Kidney glomerular epithelial cell (primary cell): Measurements from ENCODE around the gene GMEB2.

Experiments
- DNase-seq: peaks from one replicate; lab custom pipeline; 2025; lab: John Stamatoyannopoulos, UW

Gene GMEB2

DNA sequence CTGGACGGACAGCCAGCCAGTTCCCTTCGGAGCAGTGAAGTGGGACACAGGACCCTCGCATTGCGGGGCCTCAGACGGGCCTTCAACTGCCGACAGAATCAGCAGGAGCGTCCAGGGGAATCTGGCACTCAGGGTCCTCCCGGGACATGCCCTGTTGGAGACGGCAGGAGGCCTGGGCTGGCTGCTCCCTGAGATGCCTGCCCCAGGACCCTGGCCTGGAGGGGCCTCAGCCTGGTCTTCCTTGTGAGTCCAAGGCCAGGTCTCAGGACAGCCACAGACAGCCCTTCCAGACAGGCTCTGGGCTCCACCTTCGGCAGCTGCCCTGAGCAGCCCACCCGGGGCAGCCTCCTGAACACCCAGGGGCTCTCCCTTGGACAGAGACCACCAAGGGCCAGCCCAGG, 38.3 kb downstream of the GMEB2 start:
- no peak for DNase-seq

GRCh38 chr20:63587776-63588591, 38.9 kb downstream of the GMEB2 start:
- DNase-seq, result no peak

DNA sequence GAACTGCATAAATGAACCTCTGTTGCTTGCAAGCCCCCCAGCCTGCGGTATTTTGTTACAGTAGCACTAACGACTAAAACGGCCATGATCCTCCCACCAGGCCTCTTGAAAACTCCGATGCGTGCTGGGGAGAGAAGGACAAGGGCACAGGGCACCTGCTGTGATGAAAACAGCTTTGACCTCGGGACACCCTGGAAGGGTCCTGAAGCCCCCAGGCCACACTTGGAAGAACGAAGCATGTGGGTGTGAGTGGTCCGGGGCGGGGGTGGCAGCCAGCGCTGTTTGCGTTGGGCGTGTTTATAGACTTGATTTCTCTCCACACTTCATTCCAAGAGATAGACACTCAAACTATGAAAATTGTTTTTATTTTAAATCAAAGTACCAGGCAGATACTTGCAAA, 39.6 kb downstream of the GMEB2 start:
- no peak for DNase-seq

- DNase-seq, result no peak
Measured at GRCh38 chr20:63586797-63587196, 40.1 kb downstream of the GMEB2 start.

DNA sequence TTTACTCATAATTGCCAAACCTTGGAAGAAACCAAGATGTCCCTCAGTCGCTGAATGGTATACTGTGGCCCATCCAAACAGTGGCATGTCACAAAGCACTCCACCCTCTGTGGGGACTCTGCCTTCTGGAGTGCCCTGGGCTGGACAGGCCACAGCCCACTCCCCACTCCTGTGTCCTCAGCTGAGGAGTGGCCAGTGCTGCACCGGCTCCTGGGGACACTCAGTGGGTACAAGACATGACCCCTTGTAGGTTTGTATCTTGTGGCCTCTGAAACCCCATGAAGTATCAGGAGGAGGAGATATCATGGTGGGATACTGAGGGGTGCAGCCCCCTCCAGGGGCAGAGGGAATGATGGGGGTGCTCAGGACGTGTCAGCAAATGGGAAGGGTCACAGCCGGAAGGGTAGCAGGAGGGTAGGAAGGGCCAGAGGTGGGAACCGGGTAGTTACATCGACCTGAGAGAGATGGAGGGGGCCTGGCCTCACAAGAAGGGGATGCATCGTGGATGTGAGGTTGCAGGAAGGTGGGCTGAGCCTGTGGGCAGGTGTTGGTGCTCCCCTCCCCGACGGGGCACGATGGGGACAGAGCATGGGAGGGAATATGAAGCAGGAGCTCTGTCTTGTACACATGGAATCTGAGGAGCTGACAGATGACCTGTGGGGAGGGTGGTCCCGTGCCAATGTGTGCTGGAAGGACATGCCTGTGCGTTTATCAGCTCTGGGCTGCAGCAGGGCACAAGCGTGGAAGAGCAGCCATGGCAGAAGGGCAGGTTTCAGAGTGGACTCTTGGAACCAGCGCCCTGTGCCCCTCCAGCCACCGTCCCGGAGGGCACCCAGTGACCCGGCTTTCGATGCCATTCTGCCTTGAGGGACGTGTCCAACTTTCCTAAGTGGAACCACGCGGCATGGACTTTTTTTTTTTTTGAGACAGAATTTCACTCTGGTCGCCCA, 41.0 kb downstream of the GMEB2 start:
- DNase-seq, result no peak

GRCh38 chr20:63582382-63583063, 44.4 kb downstream of the GMEB2 start:
- DNase-seq, result no peak

DNA sequence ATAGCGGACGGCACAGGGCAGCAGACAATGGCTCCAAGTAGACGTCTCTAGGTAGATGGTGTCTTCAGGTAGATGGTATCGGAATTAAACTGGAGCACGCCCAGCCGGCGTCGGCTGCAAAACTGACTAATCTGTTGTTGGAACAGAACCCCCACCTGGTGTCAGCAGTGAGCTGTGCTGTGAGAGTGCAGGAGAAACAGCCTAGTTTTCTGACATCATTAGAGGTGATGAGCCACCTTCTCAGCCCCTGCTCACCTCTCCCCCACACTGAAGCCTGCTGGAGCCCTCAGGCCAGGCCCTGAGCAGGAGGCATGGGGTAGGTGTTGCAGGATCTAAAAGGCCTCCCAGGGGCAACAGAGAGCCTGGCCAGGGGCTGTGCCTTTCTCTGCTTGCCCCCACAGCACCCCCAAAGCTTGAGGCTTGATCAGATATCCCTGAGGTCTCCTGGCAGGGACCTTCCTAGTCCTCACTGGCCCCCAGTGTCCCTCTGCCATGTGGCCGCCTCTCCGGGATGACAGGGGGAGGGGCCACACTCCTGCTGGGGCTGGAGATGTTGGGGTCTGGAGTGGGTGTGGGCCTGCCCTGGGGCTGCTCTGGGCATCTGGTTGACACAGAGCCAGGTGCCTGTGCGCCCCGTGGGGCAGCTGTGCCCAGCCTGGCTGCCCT, 46.0 kb downstream of the GMEB2 start:
- DNase-seq, result peak; percentile 75

DNA sequence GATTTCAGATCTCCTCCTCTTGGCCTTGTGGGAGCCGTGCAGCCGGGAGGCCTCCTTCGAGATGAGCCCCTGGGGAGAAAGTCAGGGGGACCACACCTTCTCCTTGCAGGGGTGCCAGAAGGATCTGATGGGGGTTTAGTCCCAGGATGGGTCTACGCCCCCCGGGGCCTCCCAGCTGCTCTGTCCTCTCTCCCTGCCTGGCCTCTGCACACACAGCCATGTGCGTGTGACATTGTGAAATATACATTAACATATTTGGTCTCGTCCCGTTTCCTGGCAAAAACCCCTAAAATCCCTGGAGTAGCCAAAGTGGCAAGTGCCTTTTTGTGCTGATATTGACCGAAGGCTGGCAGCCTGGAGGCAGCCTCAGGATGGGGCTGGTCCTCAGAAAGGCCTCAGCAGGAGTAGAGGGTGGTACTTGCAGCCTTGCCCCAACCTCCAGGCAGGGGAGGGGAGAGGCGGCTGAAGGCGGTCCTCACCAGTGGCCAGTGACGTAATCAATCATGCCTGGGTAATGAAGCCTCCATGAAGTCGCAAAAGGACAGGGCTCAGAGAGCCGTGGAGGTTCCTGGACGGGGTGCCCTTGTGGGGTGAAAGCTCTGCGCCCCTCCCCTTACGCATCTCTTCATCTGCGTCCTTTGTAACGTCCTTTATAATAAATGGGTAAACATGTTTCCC, 47.7 kb downstream of the GMEB2 start:
- DNase-seq, result no peak

- DNase-seq, result no peak
Measured at GRCh38 chr20:63578224-63579016, 48.5 kb downstream of the GMEB2 start.

DNA sequence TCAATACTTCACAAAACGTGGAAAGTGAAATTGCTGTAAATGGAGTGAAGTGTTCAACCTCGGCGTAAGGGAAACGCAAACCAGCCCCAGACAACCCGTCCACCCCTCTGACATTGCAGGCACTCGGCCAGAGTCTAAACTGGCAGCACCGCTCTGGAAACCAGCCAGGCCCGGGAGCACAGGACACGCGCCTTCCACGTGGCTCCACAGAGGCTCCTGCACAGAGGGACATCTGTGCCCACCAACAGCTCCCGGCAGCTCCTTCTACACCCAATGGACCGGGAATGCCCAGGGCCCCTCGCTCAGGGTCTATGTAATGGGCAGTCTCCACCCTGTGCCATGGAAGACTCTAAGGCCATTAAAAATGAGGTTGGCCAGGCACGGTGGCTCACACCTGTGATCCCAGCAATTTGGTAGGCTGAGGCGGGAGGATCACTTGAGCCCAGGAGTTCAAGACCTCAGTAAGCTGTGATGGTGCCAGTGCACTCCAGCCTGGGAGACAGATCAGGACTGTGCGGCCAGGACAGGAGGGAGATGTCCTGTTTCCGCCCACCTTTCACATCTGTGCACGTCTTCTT, 49.5 kb downstream of the GMEB2 start:
- no peak for DNase-seq

DNA sequence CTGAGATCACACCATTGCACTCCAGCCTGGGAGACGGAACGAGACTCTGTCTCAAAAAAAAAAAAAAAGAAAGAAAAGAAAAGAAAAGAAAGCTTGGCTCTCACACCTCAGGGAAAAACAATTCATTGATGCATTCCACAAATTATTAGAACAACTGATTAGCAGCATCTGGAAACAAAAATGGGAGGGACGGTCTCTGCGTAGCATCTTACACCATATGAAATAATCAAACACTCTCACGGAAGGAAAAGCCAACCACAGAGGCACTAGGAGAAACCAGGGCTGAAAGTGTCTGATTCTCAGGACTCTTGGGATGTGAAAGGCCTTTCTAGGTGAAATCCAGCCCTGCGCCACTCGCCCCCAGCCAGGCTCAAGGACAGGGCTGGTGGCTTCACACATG, 50.6 kb downstream of the GMEB2 start:
- no peak for DNase-seq

- no peak for DNase-seq
Measured at GRCh38 chr20:63574829-63575743, 51.8 kb downstream of the GMEB2 start.

DNA sequence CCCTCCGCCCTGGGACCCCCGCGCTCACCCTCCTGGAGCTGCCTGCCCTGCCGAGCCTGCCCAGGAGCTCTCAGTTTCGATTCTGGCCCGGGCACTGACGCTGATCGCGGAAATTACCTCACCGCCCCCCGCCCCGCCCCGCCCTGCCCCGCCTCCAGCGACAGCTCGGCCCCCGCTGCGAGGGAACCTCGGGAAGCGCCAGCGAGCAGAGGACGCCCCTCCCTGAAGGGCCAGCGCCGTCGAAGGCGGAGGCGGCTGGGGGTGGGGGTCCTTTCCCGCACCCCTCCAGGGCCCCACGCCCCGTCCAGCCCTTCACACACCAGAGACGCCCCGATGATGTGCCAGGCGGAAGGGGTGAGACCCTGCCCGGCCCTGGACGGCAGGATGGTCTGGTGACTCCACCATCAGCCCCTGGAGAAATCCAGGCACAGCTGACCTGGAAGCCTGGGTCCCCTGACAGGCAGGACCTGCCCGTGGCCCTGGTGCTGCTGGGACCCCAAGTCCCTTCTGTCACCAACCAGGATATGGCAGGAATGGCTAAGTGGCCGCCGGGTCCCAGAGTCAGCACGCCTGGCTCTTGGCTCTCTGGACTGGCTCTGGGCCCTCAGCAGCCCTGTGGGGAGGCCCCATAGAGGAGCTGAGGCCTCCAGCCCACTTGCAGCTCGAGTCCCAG, 52.6 kb downstream of the GMEB2 start, which contains the start of gene HELZ2:
TSS of gene HELZ2 (minus strand) at position 84 of the 673 bp plus-strand sequence. CDS start 1,854 bp downstream, outside the sequence.
- peak; percentile 2 for DNase-seq

DNA sequence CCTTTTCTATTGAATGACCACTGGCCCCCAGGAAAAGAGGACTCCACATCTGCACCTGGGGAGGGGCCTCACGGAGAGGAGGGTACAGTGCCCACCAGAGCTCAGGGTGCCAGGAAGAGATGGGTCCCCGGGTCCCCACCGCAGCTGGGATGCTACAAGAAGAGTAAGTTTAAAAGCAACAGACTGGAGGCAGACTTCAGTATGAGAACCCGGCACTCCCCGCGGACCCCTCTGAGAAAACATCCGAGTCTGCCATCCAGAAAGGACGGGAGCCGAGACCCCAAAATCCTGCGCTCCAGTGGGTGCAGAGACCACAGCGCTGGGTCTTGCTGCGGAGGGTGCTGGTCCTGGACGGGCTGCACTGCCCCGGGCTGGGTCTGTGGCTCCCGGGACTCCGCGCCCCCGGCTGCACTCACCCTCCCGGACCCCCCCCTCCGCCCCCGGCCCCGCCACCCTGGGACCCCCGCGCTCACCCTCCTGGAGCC, 53.2 kb downstream of the GMEB2 start:
- DNase-seq, result no peak

- no peak for DNase-seq
Measured at GRCh38 chr20:63572788-63573646, 53.9 kb downstream of the GMEB2 start.

GRCh38 chr20:63572071-63572787, 54.7 kb downstream of the GMEB2 start:
- no peak for DNase-seq
